ENCODE data around the gene HDAC3.
A peak's percentile ranks its signal among the peaks of the same experiment; 100 is the strongest.

Gene HDAC3

GRCh38 chr5:141639357-141640050, 2.9 kb upstream of the HDAC3 start:
- TF ChIP-seq CTCF (IDR thresholded peaks at IDR 0.05; ENCODE audit: low read depth, low read length) = no peak
- H3K4me3 ChIP-seq (ENCODE audit: low read depth, low read length) = no peak overlapping the region

GRCh38 chr5:141638771-141639170, 2.1 kb upstream of the HDAC3 start:
- no peak for TF ChIP-seq CTCF (IDR thresholded peaks at IDR 0.05; ENCODE audit: low read depth, low read length)
- H3K4me3 ChIP-seq (ENCODE audit: low read depth, low read length) = no peak overlapping the region

GRCh38 chr5:141637767-141638419, 1.2 kb upstream of the HDAC3 start:
- peak overlapping the region; percentile 97 for H3K4me3 ChIP-seq (ENCODE audit: low read depth, low read length)
- no peak for TF ChIP-seq CTCF (IDR thresholded peaks at IDR 0.05; ENCODE audit: low read depth, low read length)

GRCh38 chr5:141637123-141637766, 596 bp upstream of the HDAC3 start:
- TF ChIP-seq CTCF (IDR thresholded peaks at IDR 0.05; ENCODE audit: low read depth, low read length) = no peak
- H3K4me3 ChIP-seq (ENCODE audit: low read depth, low read length) = peak overlapping the region; percentile 97

GRCh38 chr5:141636106-141636412, 590 bp downstream of the HDAC3 start:
- peak overlapping the region; percentile 97 for H3K4me3 ChIP-seq (ENCODE audit: low read depth, low read length)
- TF ChIP-seq CTCF (IDR thresholded peaks at IDR 0.05; ENCODE audit: low read depth, low read length) = no peak

- no peak for TF ChIP-seq CTCF (IDR thresholded peaks at IDR 0.05; ENCODE audit: low read depth, low read length)
- peak overlapping the region; percentile 97 for H3K4me3 ChIP-seq (ENCODE audit: low read depth, low read length)
These were observed 1.0 kb downstream of the HDAC3 start for GRCh38 chr5:141635646-141636045.

GRCh38 chr5:141634720-141635119, 1.9 kb downstream of the HDAC3 start:
- no peak for TF ChIP-seq CTCF (IDR thresholded peaks at IDR 0.05; ENCODE audit: low read depth, low read length)
- no peak overlapping the region for H3K4me3 ChIP-seq (ENCODE audit: low read depth, low read length)
